ENCODE results near the gene IFT81.

Gene IFT81

DNA sequence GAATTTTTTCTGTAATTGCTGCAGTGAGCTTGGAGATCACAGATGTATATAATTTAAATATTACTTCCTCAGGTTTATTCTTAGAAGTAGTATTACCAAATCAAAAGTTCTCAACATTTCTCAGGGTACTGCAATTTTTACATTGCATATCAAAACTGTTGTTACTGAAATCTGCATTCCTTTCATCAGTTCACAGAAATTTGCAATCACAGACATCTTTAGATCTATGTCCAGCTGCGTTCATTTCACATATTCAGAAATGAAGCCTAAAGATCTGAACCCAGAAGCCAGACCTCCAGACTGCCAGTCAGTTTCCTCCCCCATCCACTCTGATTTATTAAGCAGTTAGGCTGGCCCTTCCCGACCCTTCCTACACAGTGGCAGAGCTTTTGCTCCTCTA is 18.2 kb upstream of the IFT81 start:
- Histone ChIP-seq H3K4me2 (ENCODE audit: low read length) (no peak overlapping the region), H3K36me3 (replicated peaks; ENCODE audit: low read depth, low read length) (no peaks in the 10 kb centered on the region), H3K9ac (ENCODE audit: low read length) (no peak overlapping the region), H3K4me3 (ENCODE audit: low read length) (no peak overlapping the region), H3K27me3 (ENCODE audit: low read depth, low read length) (0 out of 2 replicates have a peak, but pooled peaks cover 6% of the 10 kb centered on the region), H3K9me3 (ENCODE audit: insufficient read depth, low read length) (no peaks in the 10 kb centered on the region), H3K27ac (ENCODE audit: low read length) (no peak overlapping the region), H3K79me2 (ENCODE audit: low read length) (no peaks in the 10 kb centered on the region), H2AFZ (ENCODE audit: low read depth, low read length) (no peak overlapping the region), H3K4me1 (ENCODE audit: low read length) (peaks cover 7% of the 10 kb centered on the region), H4K20me1 (ENCODE audit: insufficient read depth, low read length) (no peaks in the 10 kb centered on the region)
- no peak for TF ChIP-seq EZH2phosphoT487 (IDR thresholded peaks at IDR 0.05; ENCODE audit: low read depth)
- TF ChIP-seq, protein P1, sequence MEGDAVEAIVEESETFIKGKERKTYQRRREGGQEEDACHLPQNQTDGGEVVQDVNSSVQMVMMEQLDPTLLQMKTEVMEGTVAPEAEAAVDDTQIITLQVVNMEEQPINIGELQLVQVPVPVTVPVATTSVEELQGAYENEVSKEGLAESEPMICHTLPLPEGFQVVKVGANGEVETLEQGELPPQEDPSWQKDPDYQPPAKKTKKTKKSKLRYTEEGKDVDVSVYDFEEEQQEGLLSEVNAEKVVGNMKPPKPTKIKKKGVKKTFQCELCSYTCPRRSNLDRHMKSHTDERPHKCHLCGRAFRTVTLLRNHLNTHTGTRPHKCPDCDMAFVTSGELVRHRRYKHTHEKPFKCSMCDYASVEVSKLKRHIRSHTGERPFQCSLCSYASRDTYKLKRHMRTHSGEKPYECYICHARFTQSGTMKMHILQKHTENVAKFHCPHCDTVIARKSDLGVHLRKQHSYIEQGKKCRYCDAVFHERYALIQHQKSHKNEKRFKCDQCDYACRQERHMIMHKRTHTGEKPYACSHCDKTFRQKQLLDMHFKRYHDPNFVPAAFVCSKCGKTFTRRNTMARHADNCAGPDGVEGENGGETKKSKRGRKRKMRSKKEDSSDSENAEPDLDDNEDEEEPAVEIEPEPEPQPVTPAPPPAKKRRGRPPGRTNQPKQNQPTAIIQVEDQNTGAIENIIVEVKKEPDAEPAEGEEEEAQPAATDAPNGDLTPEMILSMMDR (IDR thresholded peaks at IDR 0.05; ENCODE audit: low read depth, low read length) = no peak

DNA sequence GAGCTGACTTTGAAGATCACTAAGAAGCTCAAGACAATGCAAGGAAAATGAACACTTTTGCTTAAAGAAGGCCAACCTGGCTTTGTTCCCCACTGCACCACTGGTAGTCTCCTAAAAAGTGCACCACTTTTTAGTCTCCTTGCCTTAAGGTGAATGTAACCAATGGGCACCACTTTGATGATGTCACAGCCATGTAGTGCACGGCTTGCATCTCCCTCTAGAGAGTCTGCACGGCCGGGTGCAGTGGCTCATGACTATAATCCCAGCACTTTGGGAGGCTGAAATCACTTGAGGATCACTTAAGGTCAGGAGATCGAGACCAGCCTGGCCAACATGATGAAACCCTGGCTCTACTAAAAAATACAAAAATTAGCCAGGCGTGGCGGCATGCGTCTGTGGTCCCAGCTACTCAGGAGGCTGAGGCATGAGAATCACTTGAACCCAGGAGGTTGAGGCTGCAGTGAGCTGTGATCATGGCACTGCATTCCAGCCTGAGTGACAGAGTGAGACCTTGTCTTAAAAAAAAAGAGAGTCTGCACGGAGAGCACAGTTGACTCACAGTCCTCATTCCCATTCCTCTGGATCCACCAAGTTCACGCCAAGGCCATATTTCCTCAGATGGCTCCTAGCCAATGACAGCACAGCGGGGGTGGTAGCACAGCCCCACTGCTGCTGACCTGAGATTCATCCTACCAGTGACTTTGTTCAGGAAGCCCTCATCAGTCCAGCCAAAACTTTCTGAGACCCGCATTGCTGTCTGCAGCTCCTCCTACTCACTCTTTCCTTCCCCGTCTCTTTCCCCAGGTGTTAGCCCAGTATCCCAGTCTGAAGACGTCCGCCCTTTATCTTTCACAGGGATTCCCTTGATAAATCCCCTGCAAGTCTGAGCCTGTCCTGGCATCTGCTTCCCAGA is 16.5 kb upstream of the IFT81 start:
- no peak overlapping the region for H3K27ac ChIP-seq (ENCODE audit: low read length)
- H3K4me1 ChIP-seq (ENCODE audit: low read length) = no peaks in the 10 kb centered on the region
- H2AFZ ChIP-seq (ENCODE audit: low read depth, low read length) = no peak overlapping the region
- H3K4me3 ChIP-seq (ENCODE audit: low read length) = no peak overlapping the region
- H4K20me1 ChIP-seq (ENCODE audit: insufficient read depth, low read length) = no peaks in the 10 kb centered on the region
- H3K79me2 ChIP-seq (ENCODE audit: low read length) = no peaks in the 10 kb centered on the region
- no peak overlapping the region for H3K4me2 ChIP-seq (ENCODE audit: low read length)
- H3K9me3 ChIP-seq (ENCODE audit: insufficient read depth, low read length) = no peaks in the 10 kb centered on the region
- no peak for TF ChIP-seq EZH2phosphoT487 (IDR thresholded peaks at IDR 0.05; ENCODE audit: low read depth)
- TF ChIP-seq, protein P1 (IDR thresholded peaks at IDR 0.05; ENCODE audit: low read depth, low read length) = no peak
- no peaks in the 10 kb centered on the region for H3K36me3 ChIP-seq (replicated peaks; ENCODE audit: low read depth, low read length)
- H3K27me3 ChIP-seq (ENCODE audit: low read depth, low read length) = 0 out of 2 replicates have a peak, but pooled peaks cover 6% of the 10 kb centered on the region
- no peak overlapping the region for H3K9ac ChIP-seq (ENCODE audit: low read length)

DNA sequence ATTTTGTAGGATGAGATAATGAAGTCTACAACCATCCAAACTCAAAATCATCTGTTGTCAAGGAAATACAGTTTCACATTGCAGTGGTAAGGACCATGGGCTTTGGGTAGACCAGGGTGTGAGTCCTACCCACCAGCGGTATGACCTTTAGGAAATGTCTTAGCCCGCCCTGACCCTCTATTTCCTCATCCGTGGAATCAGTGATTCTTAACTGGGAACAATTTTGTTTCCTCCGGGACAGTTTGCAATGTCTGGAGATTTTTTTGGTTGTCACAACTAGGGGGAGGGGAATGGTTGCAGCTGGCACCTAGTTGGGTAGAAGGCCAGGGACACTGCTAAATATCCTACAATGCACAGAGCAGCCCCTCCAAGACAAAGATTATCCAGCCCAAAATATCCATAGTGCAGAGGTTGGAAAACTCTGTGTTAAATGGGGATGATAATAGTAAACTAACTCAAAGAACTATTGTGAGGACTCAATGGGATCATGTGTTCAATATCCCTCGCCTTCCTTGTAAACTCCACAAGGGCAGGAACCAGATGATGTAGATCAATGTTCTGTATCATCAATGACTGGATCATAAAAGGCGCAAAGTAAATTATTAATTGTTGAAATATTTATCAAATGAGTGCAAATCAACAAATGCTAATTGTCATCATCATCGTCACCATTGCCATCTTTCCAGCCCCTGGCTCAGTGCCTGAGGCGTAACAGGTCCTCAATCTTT is 15.7 kb upstream of the IFT81 start:
- no peaks in the 10 kb centered on the region for H4K20me1 ChIP-seq (ENCODE audit: insufficient read depth, low read length)
- H3K4me2 ChIP-seq (ENCODE audit: low read length) = no peak overlapping the region
- TF ChIP-seq, protein P1 (IDR thresholded peaks at IDR 0.05; ENCODE audit: low read depth, low read length) = no peak
- TF ChIP-seq EZH2phosphoT487 (IDR thresholded peaks at IDR 0.05; ENCODE audit: low read depth) = no peak
- H3K4me1 ChIP-seq (ENCODE audit: low read length) = no peaks in the 10 kb centered on the region
- H3K27ac ChIP-seq (ENCODE audit: low read length) = no peak overlapping the region
- H3K9ac ChIP-seq (ENCODE audit: low read length) = no peak overlapping the region
- H3K36me3 ChIP-seq (replicated peaks; ENCODE audit: low read depth, low read length) = no peaks in the 10 kb centered on the region
- no peak overlapping the region for H3K4me3 ChIP-seq (ENCODE audit: low read length)
- no peaks in the 10 kb centered on the region for H3K9me3 ChIP-seq (ENCODE audit: insufficient read depth, low read length)
- H2AFZ ChIP-seq (ENCODE audit: low read depth, low read length) = no peak overlapping the region
- 0 out of 2 replicates have a peak, but pooled peaks cover 6% of the 10 kb centered on the region for H3K27me3 ChIP-seq (ENCODE audit: low read depth, low read length)
- no peaks in the 10 kb centered on the region for H3K79me2 ChIP-seq (ENCODE audit: low read length)
